ENCODE results near the gene TCP11L2. TPM values are rescaled to one million over a fixed set of nuclear protein-coding genes. Genes with fewer than 3 reads are reported as not detected.

Gene TCP11L2
- polyA plus RNA-seq, 3 donors = 23.5 to 37.3 (median 35.8) TPM

DNA sequence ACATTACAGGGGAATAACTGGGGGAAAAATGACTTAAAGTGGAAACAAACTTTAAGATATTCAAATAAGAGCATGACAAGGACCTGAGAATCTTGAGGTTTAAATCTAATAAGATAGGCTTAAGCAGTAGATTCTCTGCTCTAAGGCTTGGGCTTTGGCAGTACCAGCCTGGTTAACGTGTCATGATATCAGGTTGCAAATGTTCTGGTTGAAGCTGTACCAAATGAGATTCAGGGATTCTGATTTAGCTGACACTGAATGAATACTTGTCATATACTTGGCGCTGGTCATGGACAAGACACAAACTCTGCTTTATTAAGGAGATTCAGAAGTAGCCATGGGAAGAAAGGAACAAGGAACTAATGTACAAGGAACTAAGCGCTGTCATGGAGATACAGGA lies 6.1 kb downstream of the TCP11L2 start:
- DNase-seq = no peak
- Histone ChIP-seq H3K79me2 (ENCODE audit: insufficient read depth, low read length) (peaks cover 25% of the 10 kb centered on the region), H3K4me2 (replicated peaks; ENCODE audit: extremely low read depth, low read length, poor library complexity, severe bottlenecking) (no peak overlapping the region), H3K27ac (ENCODE audit: low read depth in 1 of 2, low read length in 2 of 2) (no peak overlapping the region), H3K4me1 (ENCODE audit: control insufficient read depth in 1 of 2, insufficient read depth in 2 of 2, low read length in 2 of 2) (peaks cover 76 to 82% of the 10 kb centered on the region in 2 donors), H2AFZ (ENCODE audit: insufficient read depth, low read depth, low read length, poor library complexity, severe bottlenecking) (no peak overlapping the region), H3K27me3 (ENCODE audit: control insufficient read depth in 2 of 2, insufficient read depth in 2 of 2, low read length in 2 of 2) (no peaks in the 10 kb centered on the region), H3K9ac (ENCODE audit: insufficient read depth, low read length, poor library complexity, severe bottlenecking) (no peak overlapping the region), H4K20me1 (ENCODE audit: insufficient read depth, low read length) (peaks cover 29% of the 10 kb centered on the region), H3K4me3 (replicated peaks in 1 of 3; ENCODE audit: low read depth in 2 of 3, low read length in 3 of 3) (no peak overlapping the region), H3K9me3 (replicated peaks in 1 of 2; ENCODE audit: control insufficient read depth in 1 of 2, insufficient read depth in 1 of 2, low read length in 2 of 2) (no peaks in the 10 kb centered on the region), H3K36me3 (replicated peaks in 1 of 2; ENCODE audit: control insufficient read depth in 1 of 2, insufficient read depth in 2 of 2, low read length in 2 of 2) (peaks cover 8 to 10% of the 10 kb centered on the region in 2 donors)
- H3K9me3 Mint-ChIP-seq = no peaks in the 10 kb centered on the region
- H3K36me3 Mint-ChIP-seq = peaks cover 19 to 24% of the 10 kb centered on the region in 2 donors
- H3K27ac Mint-ChIP-seq = no peak overlapping the region
- TF ChIP-seq, protein P1, sequence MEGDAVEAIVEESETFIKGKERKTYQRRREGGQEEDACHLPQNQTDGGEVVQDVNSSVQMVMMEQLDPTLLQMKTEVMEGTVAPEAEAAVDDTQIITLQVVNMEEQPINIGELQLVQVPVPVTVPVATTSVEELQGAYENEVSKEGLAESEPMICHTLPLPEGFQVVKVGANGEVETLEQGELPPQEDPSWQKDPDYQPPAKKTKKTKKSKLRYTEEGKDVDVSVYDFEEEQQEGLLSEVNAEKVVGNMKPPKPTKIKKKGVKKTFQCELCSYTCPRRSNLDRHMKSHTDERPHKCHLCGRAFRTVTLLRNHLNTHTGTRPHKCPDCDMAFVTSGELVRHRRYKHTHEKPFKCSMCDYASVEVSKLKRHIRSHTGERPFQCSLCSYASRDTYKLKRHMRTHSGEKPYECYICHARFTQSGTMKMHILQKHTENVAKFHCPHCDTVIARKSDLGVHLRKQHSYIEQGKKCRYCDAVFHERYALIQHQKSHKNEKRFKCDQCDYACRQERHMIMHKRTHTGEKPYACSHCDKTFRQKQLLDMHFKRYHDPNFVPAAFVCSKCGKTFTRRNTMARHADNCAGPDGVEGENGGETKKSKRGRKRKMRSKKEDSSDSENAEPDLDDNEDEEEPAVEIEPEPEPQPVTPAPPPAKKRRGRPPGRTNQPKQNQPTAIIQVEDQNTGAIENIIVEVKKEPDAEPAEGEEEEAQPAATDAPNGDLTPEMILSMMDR (IDR thresholded peaks at IDR 0.05) = no peak
- intact Hi-C loops (cut with micrococcal nuclease) = no loop called here
- no peak overlapping the region for H3K4me3 Mint-ChIP-seq
- 100% methylated on average over 3 of the region's 3 CpGs for WGBS (ENCODE audit: insufficient coverage)
- H3K4me1 Mint-ChIP-seq = peaks cover 79% of the 10 kb centered on the region
- H3K27me3 Mint-ChIP-seq (ENCODE audit: low read depth in 3 of 3) = no peaks in the 10 kb centered on the region

DNA sequence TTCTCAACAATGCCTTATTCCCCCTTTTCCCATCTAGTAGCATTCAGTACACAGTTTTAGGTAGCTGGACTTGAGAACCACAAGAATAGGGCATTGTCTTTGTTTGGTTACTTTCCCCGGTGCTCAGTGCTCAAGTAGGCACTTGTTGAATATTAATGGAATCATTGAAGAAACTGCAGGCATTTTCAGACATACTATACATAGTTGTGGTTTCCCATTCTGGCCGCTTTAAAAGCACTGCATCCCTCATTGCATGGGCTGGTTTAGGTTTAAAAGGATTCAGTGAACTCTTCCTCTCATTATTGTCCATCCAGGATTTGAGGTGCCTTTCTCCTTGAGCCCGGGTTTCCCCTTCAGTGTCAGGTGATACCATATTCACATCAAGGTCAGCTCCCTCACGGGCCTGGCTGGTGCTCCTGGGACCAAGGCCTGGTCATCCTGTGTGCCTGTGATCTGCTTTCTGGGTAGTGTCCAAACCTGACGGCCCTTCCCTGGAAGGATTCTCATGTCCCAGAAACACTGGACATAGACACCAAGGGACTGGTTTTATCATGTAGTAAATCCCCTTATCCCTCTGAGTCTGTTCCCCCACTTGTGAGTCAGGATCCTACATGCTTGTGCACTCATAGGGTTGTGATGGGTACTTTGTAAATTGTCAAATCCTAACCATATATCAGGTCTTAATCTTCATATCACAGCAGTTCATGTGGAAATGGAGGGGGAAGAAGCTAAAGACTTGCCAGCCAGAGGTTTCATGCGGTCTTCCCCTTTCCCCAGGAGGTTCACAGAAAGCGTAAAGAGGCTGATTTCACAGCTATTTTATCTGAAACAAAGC lies 7.4 kb downstream of the TCP11L2 start:
- peaks cover 64 to 69% of the 10 kb centered on the region in 2 donors for H3K4me1 ChIP-seq (ENCODE audit: control insufficient read depth in 1 of 2, insufficient read depth in 2 of 2, low read length in 2 of 2)
- intact Hi-C loops (cut with micrococcal nuclease) = no loop called here
- peak overlapping the region in 1 of 2 donors; percentile 16 for H3K4me3 Mint-ChIP-seq

More for the DNA sequence above, 7.4 kb downstream of the TCP11L2 start:
- Mint-ChIP-seq H3K27me3 (ENCODE audit: low read depth in 3 of 3) (no peaks in the 10 kb centered on the region), H3K36me3 (peaks cover 26 to 27% of the 10 kb centered on the region in 2 donors), H3K4me1 (peaks cover 66% of the 10 kb centered on the region), H3K27ac (peak overlapping the region; percentile 31 to 88 (median 77)), H3K9me3 (no peaks in the 10 kb centered on the region)
- TF ChIP-seq, protein P1 (IDR thresholded peaks at IDR 0.05) = no peak
- H3K27ac ChIP-seq (ENCODE audit: low read depth in 1 of 2, low read length in 2 of 2) = peak overlapping the region in 1 of 2 donors; percentile 69
- H3K36me3 ChIP-seq (replicated peaks in 1 of 2; ENCODE audit: control insufficient read depth in 1 of 2, insufficient read depth in 2 of 2, low read length in 2 of 2) = peaks cover 16 to 21% of the 10 kb centered on the region in 2 donors
- H3K27me3 ChIP-seq (ENCODE audit: control insufficient read depth in 2 of 2, insufficient read depth in 2 of 2, low read length in 2 of 2) = no peaks in the 10 kb centered on the region
- H3K9ac ChIP-seq (ENCODE audit: insufficient read depth, low read length, poor library complexity, severe bottlenecking) = no peak overlapping the region
- peaks cover 12% of the 10 kb centered on the region for H3K79me2 ChIP-seq (ENCODE audit: insufficient read depth, low read length)
- no peaks in the 10 kb centered on the region for H3K9me3 ChIP-seq (replicated peaks in 1 of 2; ENCODE audit: control insufficient read depth in 1 of 2, insufficient read depth in 1 of 2, low read length in 2 of 2)
- peaks cover 29% of the 10 kb centered on the region for H4K20me1 ChIP-seq (ENCODE audit: insufficient read depth, low read length)
- H3K4me2 ChIP-seq (replicated peaks; ENCODE audit: extremely low read depth, low read length, poor library complexity, severe bottlenecking) = peak overlapping the region; percentile 6
- DNase-seq = peak in 2 of 3 donors; percentile 26 to 28
- no peak overlapping the region for H3K4me3 ChIP-seq (replicated peaks in 1 of 3; ENCODE audit: low read depth in 2 of 3, low read length in 3 of 3)
- no peak overlapping the region for H2AFZ ChIP-seq (ENCODE audit: insufficient read depth, low read depth, low read length, poor library complexity, severe bottlenecking)
- 79% methylated on average over 4 of the region's 7 CpGs for WGBS (ENCODE audit: insufficient coverage)

Data from CD14-positive monocyte (primary cell).